Upper lobe of left lung (tissue), 6 donors: ENCODE data around the gene FBXO9. TPM values are rescaled to one million over a fixed set of nuclear protein-coding genes. Genes with fewer than 3 reads are reported as not detected.

Experiments
- ATAC-seq, 2 donors: fragments of 200-7000 bp; cut with Tn5 transposase; one replicate each; pipeline ENCODE4 v1.9.1; 2022; ENCODE audit warnings: mild to moderate bottlenecking in 2 of 2, moderate library complexity in 2 of 2; ENCODE audit not compliant: low FRiP score in 2 of 2
- DNase-seq, 2 donors: peaks; one replicate each; pipeline ENCODE4 v3.0.0-alpha.2; 2019 to 2020
- H3K27ac ChIP-seq, 4 donors: fragments of 200-600 bp; sonication (generic); one replicate each; pipeline ENCODE4 v1.5.1; 2016 to 2019
- H3K27me3 ChIP-seq, 4 donors: fragments of 200-600 bp; sonication (generic); one replicate each; pipeline ENCODE4 v1.5.1; 2017 to 2019
- H3K36me3 ChIP-seq, 4 donors: fragments of 200-600 bp; sonication (generic); one replicate each; pipeline ENCODE4 v1.5.1; 2016 to 2019
- H3K4me1 ChIP-seq, 4 donors: fragments of 200-600 bp; sonication (generic); one replicate each; pipeline ENCODE4 v1.5.1; 2018 to 2019
- H3K4me3 ChIP-seq, 4 donors: fragments of 200-600 bp; sonication (generic); one replicate each; pipeline ENCODE4 v1.5.1; 2017 to 2019; ENCODE audit warnings: mild to moderate bottlenecking in 2 of 4, moderate library complexity in 1 of 4
- H3K9me3 ChIP-seq, 4 donors: fragments of 200-600 bp; sonication (generic); one replicate each; pipeline ENCODE4 v1.5.1; 2018 to 2019
- CTCF ChIP-seq, 6 experiments: fragments of 450-650 bp in 4 of 6; fragments of 200-600 bp in 2 of 6; sonication (generic) in 2 of 6; IDR thresholded peaks; one replicate each; pipeline ENCODE4 v1.5.1; 2016 to 2019; ENCODE audit warnings: antibody characterized with exemption in 6 of 6
- EP300 ChIP-seq, 4 donors: sonication (generic); formaldehyde crosslinking; IDR thresholded peaks; one replicate each; pipeline ENCODE4 v1.5.1; 2017; ENCODE audit warnings: antibody characterized with exemption in 4 of 4, control low read depth in 2 of 4
- POLR2A ChIP-seq, 4 donors: fragments of 450-650 bp; IDR thresholded peaks; one replicate each; pipeline ENCODE4 v1.5.1; 2016 to 2017; ENCODE audit warnings: antibody characterized with exemption in 4 of 4, mild to moderate bottlenecking in 2 of 4
- POLR2AphosphoS5 ChIP-seq, 2 donors: sonication (generic); formaldehyde crosslinking; IDR thresholded peaks; one replicate each; pipeline ENCODE4 v1.5.1; 2017; ENCODE audit warnings: antibody characterized with exemption in 2 of 2
- WGBS, 2 donors: methylation state at CpG; one replicate each; pipeline ENCODE4 v1.1.5; 2017 to 2018; 5-methylcytosine and 5-hydroxymethylcytosine counted together
- total RNA-seq, 6 donors: library from RNA; depleted of rRNA in 4 of 6; stranded (reverse); fragments of >200 nt in 4 of 6; gene quantifications; one replicate each; pipeline versions ENCODE4 v1.1.0 to v1.2.1, GENCODE V29; 2016 to 2021
- donor health status: DM: no; HTN: no; CAD: no; lungs with moderate emphysema.
- donor health status: DM: no; HTN: yes; CAD: no; lungs with severe emphysema.

The FBXO9 gene
- total RNA-seq, 6 donors from 2014 or later, result 56.2 to 98.5 (median 83.0) TPM

- DNase-seq, result no peak
- 53 to 72% methylated on average over 1 of the region's 1 CpG for WGBS, 2 donors
- H3K27ac ChIP-seq, result no peak overlapping the region
Observed at GRCh38 chr6:53095716-53096115, 30.5 kb downstream of the FBXO9 start.

GRCh38 chr6:53100561-53100960, 35.4 kb downstream of the FBXO9 start:
- DNase-seq (no peak), ATAC-seq (no peak)
- Histone ChIP-seq H3K4me1 (no peaks in the 10 kb centered on the region), H3K27ac (no peak overlapping the region), H3K4me3 (no peak overlapping the region), H3K36me3 (peaks cover 41 to 75% (median 52%) of the 10 kb centered on the region in 4 donors), H3K27me3 (no peaks in the 10 kb centered on the region), H3K9me3 (no peaks in the 10 kb centered on the region)
- TF ChIP-seq EP300 (IDR thresholded peaks at IDR 0.05) (no peak), POLR2A (IDR thresholded peaks at IDR 0.05) (no peak), POLR2AphosphoS5 (IDR thresholded peaks at IDR 0.05) (no peak), CTCF (IDR thresholded peaks at IDR 0.05) (no peak)
- WGBS, 2 donors, result 27 to 30% methylated on average over 2 of the region's 2 CpGs

More at GRCh38 chr6:53095716-53096115, 30.5 kb downstream of the FBXO9 start:
- ATAC-seq, result no peak
- no peaks in the 10 kb centered on the region for H3K4me1 ChIP-seq
- TF ChIP-seq CTCF (IDR thresholded peaks at IDR 0.05) (no peak), POLR2AphosphoS5 (IDR thresholded peaks at IDR 0.05) (no peak), POLR2A (IDR thresholded peaks at IDR 0.05) (no peak), EP300 (IDR thresholded peaks at IDR 0.05) (no peak)
- H3K9me3 ChIP-seq, result no peaks in the 10 kb centered on the region
- H3K36me3 ChIP-seq, result peaks cover 57 to 97% (median 83%) of the 10 kb centered on the region in 4 donors
- H3K27me3 ChIP-seq, result no peaks in the 10 kb centered on the region
- H3K4me3 ChIP-seq, result no peak overlapping the region

GRCh38 chr6:53101006-53101405, 35.8 kb downstream of the FBXO9 start:
- no peak for ATAC-seq
- WGBS, 2 donors, result 97 to 100% methylated on average over 2 of the region's 2 CpGs
- H3K36me3 ChIP-seq, result peaks cover 37 to 71% (median 47%) of the 10 kb centered on the region in 4 donors
- H3K27ac ChIP-seq, result no peak overlapping the region
- DNase-seq, result no peak
- H3K4me3 ChIP-seq, result no peak overlapping the region
- H3K27me3 ChIP-seq, result no peaks in the 10 kb centered on the region
- no peaks in the 10 kb centered on the region for H3K4me1 ChIP-seq
- TF ChIP-seq POLR2AphosphoS5 (IDR thresholded peaks at IDR 0.05) (no peak), CTCF (IDR thresholded peaks at IDR 0.05) (no peak), POLR2A (IDR thresholded peaks at IDR 0.05) (no peak), EP300 (IDR thresholded peaks at IDR 0.05) (no peak)
- H3K9me3 ChIP-seq, result no peaks in the 10 kb centered on the region

GRCh38 chr6:53103993-53104675, 38.9 kb downstream of the FBXO9 start:
- WGBS, 2 donors, result 95 to 96% methylated on average over 3 of the region's 3 CpGs
- Histone ChIP-seq H3K27ac (no peak overlapping the region), H3K4me1 (no peaks in the 10 kb centered on the region), H3K27me3 (no peaks in the 10 kb centered on the region), H3K4me3 (no peak overlapping the region), H3K36me3 (peaks cover 11 to 40% (median 17%) of the 10 kb centered on the region in 4 donors), H3K9me3 (no peaks in the 10 kb centered on the region)
- DNase-seq (no peak), ATAC-seq (no peak)
- no peak for TF ChIP-seq POLR2AphosphoS5 (IDR thresholded peaks at IDR 0.05)
- no peak for TF ChIP-seq POLR2A (IDR thresholded peaks at IDR 0.05)
- TF ChIP-seq CTCF (IDR thresholded peaks at IDR 0.05), result no peak
- no peak for TF ChIP-seq EP300 (IDR thresholded peaks at IDR 0.05)

GRCh38 chr6:53104916-53105315, 39.7 kb downstream of the FBXO9 start:
- DNase-seq, result no peak
- no peak for ATAC-seq
- TF ChIP-seq CTCF (IDR thresholded peaks at IDR 0.05), result no peak
- no peak for TF ChIP-seq POLR2AphosphoS5 (IDR thresholded peaks at IDR 0.05)

More at GRCh38 chr6:53104916-53105315, 39.7 kb downstream of the FBXO9 start:
- H3K9me3 ChIP-seq, result no peaks in the 10 kb centered on the region
- H3K4me1 ChIP-seq, result no peaks in the 10 kb centered on the region
- no peak overlapping the region for H3K27ac ChIP-seq
- H3K36me3 ChIP-seq, result peaks cover 11 to 34% (median 16%) of the 10 kb centered on the region in 4 donors
- H3K27me3 ChIP-seq, result no peaks in the 10 kb centered on the region
- no peak overlapping the region for H3K4me3 ChIP-seq
